HG02938 (cell line): ENCODE measurements around the gene DCAF10.
A peak's percentile ranks its signal among the peaks of the same experiment; 100 is the strongest.
"Not testable (repeated sequence)": the region's sequence is repeated elsewhere in the genome, so short reads cannot be mapped to it uniquely, and the experiment has no call there.

Experiments used
- ATAC-seq: cut with Tn5 transposase; IDR thresholded peaks from one replicate; pipeline ENCODE4 v1.9.1; 2021; ENCODE audit warnings: mild to moderate bottlenecking, moderate library complexity; ENCODE audit not compliant: unreplicated experiment

DCAF10 gene

GRCh38 chr9:37859043-37859442, 58.4 kb downstream of the DCAF10 start:
- ATAC-seq = no peak

GRCh38 chr9:37862530-37862929, 61.9 kb downstream of the DCAF10 start:
- ATAC-seq = no peak

- no peak for ATAC-seq
These were observed 69.6 kb downstream of the DCAF10 start for GRCh38 chr9:37870081-37870798.

- ATAC-seq = no peak
These were observed 70.2 kb downstream of the DCAF10 start for GRCh38 chr9:37870799-37871176.

GRCh38 chr9:37873955-37874354, 73.4 kb downstream of the DCAF10 start:
- ATAC-seq = no peak

- ATAC-seq = no peak
These were observed 75.8 kb downstream of the DCAF10 start for GRCh38 chr9:37876376-37876775.

- ATAC-seq = no peak
These were observed 80.4 kb downstream of the DCAF10 start for GRCh38 chr9:37880916-37881479.

- ATAC-seq = not testable (repeated sequence)
These were observed 87.5 kb downstream of the DCAF10 start for GRCh38 chr9:37887977-37888583.

GRCh38 chr9:37889536-37889935, 88.9 kb downstream of the DCAF10 start:
- ATAC-seq = no peak

GRCh38 chr9:37891042-37891441, 90.4 kb downstream of the DCAF10 start:
- ATAC-seq = not testable (repeated sequence)

- ATAC-seq = no peak
These were observed 91.5 kb downstream of the DCAF10 start for GRCh38 chr9:37892063-37892462.

- ATAC-seq = no peak
These were observed 97.1 kb downstream of the DCAF10 start for GRCh38 chr9:37897665-37898064.

GRCh38 chr9:37899041-37899440, 98.4 kb downstream of the DCAF10 start:
- ATAC-seq = no peak

GRCh38 chr9:37902131-37902530, 101.5 kb downstream of the DCAF10 start:
- ATAC-seq = no peak

GRCh38 chr9:37902796-37903646, 102.4 kb downstream of the DCAF10 start:
- no peak for ATAC-seq

GRCh38 chr9:37903647-37904444, 103.2 kb downstream of the DCAF10 start, which contains the start of gene SLC25A51:
TSS of gene SLC25A51 (minus strand) at chr9:37904127. CDS start at chr9:37888550, 15,577 bp downstream.
- ATAC-seq = peak; percentile 83

GRCh38 chr9:37904445-37905130, 104.0 kb downstream of the DCAF10 start:
- ATAC-seq = no peak

- ATAC-seq = no peak
These were observed 104.5 kb downstream of the DCAF10 start for GRCh38 chr9:37905131-37905505.

GRCh38 chr9:37905776-37906175, 105.2 kb downstream of the DCAF10 start:
- no peak for ATAC-seq
